OCI-LY1 (cell line): Measurements from ENCODE around the gene COMT.

ENCODE experiments used
- EZH2 ChIP-seq: fragments of 200-600 bp; sonication (generic), shearing (Covaris generic); IDR thresholded peaks from 2 replicates; pipeline ENCODE4 v1.8.0; 2017; ENCODE audit warnings: borderline replicate concordance, mixed run types, mild to moderate bottlenecking, antibody characterized with exemption, low read length, moderate library complexity, mixed read lengths
- TF ChIP-seq, protein P1 (sequence below): fragments of 200-600 bp; sonication (generic), shearing (Covaris generic); IDR thresholded peaks from 2 replicates; pipeline ENCODE4 v1.5.1; 2017; ENCODE audit warnings: mild to moderate bottlenecking, antibody characterized with exemption, low read length, moderate library complexity, mixed read lengths

DNA sequence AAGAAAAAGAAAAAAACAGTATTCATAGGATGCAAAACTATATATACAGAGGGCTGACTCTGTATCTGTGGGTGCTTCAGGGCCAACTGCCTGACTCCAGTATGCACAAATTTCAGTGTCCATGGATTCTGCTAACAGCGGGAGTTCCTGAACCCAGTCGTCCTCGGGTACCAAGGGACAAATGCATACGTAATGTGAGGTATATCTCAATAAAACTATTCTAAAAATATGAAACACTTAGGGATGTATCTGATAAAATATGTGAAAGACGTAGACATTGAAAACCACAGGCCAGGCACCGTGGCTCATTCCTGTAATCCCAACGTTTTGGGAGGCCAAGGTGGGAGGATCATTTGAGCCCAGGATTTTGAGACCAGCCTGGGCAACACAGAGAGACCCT, 13.9 kb upstream of the COMT start:
- TF ChIP-seq, protein P1, sequence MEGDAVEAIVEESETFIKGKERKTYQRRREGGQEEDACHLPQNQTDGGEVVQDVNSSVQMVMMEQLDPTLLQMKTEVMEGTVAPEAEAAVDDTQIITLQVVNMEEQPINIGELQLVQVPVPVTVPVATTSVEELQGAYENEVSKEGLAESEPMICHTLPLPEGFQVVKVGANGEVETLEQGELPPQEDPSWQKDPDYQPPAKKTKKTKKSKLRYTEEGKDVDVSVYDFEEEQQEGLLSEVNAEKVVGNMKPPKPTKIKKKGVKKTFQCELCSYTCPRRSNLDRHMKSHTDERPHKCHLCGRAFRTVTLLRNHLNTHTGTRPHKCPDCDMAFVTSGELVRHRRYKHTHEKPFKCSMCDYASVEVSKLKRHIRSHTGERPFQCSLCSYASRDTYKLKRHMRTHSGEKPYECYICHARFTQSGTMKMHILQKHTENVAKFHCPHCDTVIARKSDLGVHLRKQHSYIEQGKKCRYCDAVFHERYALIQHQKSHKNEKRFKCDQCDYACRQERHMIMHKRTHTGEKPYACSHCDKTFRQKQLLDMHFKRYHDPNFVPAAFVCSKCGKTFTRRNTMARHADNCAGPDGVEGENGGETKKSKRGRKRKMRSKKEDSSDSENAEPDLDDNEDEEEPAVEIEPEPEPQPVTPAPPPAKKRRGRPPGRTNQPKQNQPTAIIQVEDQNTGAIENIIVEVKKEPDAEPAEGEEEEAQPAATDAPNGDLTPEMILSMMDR = no peak
- TF ChIP-seq EZH2 = no peak
